HUES64 (cell line): Measurements from ENCODE around the gene ZNF892.
"Not testable (repeated sequence)": the region's sequence is repeated elsewhere in the genome, so short reads cannot be mapped to it uniquely, and the experiment has no call there.

Source experiments
- H3K27ac ChIP-seq: 2 replicates; pipeline ENCODE4 v1.7.0; 2013; ENCODE audit warnings: low read depth, low read length, inconsistent platforms
- H3K27me3 ChIP-seq: 2 replicates; pipeline ENCODE4 v1.6.1; 2013; ENCODE audit warnings: mild to moderate bottlenecking, low read length; ENCODE audit not compliant: insufficient read depth
- H3K36me3 ChIP-seq: 2 replicates; pipeline ENCODE4 v1.6.1; 2013; ENCODE audit warnings: mild to moderate bottlenecking, low read length; ENCODE audit not compliant: insufficient read depth
- H3K4me1 ChIP-seq: 2 replicates; pipeline ENCODE4 v1.6.1; 2013; ENCODE audit warnings: mild to moderate bottlenecking, low read length, moderate library complexity; ENCODE audit not compliant: insufficient read depth
- H3K4me3 ChIP-seq: 2 replicates; pipeline ENCODE4 v1.5.1; 2013; ENCODE audit warnings: mild to moderate bottlenecking, low read length, moderate library complexity
- H3K9ac ChIP-seq: 2 replicates; pipeline ENCODE4 v1.6.1; 2013; ENCODE audit warnings: mild to moderate bottlenecking, low read depth, low read length
- H3K9me3 ChIP-seq: 2 replicates; pipeline ENCODE4 v1.6.1; 2013; ENCODE audit warnings: low read depth, low read length; ENCODE audit not compliant: insufficient read depth
- WGBS: fragments of 150-250, 120-280 bp; methylation state at CpG from one replicate; pipeline ENCODE4 v1.1.7; 2013; ENCODE audit warnings: missing lambda C conversion rate; 5-methylcytosine and 5-hydroxymethylcytosine counted together

ZNF892 gene

DNA sequence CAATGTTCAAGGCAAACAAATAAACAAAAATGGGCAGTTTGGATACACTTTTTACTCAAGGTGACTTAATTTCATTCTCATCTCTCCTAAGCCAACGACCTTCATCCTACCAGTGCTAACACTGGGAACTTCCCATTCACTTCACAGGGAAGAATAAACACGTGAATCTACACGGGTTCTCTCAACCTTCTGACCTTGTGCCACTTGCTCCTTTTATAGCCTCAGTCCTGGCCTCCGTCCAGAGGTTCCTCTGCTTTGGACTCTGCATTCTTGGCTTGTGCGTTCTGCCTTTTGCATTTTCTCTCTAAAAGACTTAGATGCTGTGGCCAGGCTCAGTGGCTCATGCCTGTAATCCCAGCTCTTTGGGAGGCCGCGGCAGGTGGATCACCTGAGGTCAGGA is 27.9 kb upstream of the ZNF892 start:
- no peaks in the 10 kb centered on the region for H3K4me1 ChIP-seq
- no peaks in the 10 kb centered on the region for H3K9me3 ChIP-seq
- WGBS, result 97% methylated on average over 7 of the region's 7 CpGs
- no peak overlapping the region for H3K4me3 ChIP-seq
- no peak overlapping the region for H3K27ac ChIP-seq
- H3K36me3 ChIP-seq, result peaks cover 20% of the 10 kb centered on the region
- no peaks in the 10 kb centered on the region for H3K27me3 ChIP-seq
- H3K9ac ChIP-seq, result no peak overlapping the region

- Histone ChIP-seq H3K9me3 (no peaks in the 10 kb centered on the region), H3K4me1 (no peaks in the 10 kb centered on the region), H3K27me3 (no peaks in the 10 kb centered on the region), H3K9ac (no peak overlapping the region), H3K4me3 (no peak overlapping the region), H3K27ac (no peak overlapping the region), H3K36me3 (peaks cover 20% of the 10 kb centered on the region)
- WGBS, result 97% methylated on average over 18 of the region's 18 CpGs
Observed at GRCh38 chr2:95181774-95182173, 25.5 kb upstream of the ZNF892 start.

DNA sequence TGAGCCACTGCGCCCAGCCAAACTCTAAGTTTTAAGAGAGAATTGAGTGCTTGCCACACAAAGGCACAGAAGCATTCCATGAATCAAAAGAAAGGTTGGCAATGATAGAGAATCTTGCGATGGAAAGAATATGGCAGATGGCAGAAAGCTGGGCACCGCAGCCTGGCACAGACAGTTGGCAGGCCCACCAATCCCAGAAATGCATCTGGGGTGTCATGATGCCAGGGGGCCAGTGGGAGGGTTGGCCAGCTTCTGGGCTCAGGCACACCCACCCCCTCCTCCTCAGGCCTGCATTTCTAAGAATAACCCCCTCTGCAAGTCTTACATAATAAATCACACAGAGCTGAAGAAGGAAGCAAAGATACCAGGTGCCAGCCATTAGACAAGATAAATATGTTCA is 22.1 kb upstream of the ZNF892 start:
- H3K27me3 ChIP-seq, result no peaks in the 10 kb centered on the region
- H3K27ac ChIP-seq, result no peak overlapping the region
- no peaks in the 10 kb centered on the region for H3K4me1 ChIP-seq
- over 99% methylated on average over 3 of the region's 3 CpGs for WGBS
- no peaks in the 10 kb centered on the region for H3K9me3 ChIP-seq
- peaks cover 20% of the 10 kb centered on the region for H3K36me3 ChIP-seq
- no peak overlapping the region for H3K4me3 ChIP-seq
- no peak overlapping the region for H3K9ac ChIP-seq

GRCh38 chr2:95185973-95186372 is 21.3 kb upstream of the ZNF892 start:
- Histone ChIP-seq H3K9me3 (no peaks in the 10 kb centered on the region), H3K9ac (no peak overlapping the region), H3K27me3 (no peaks in the 10 kb centered on the region), H3K36me3 (peaks cover 16% of the 10 kb centered on the region), H3K4me1 (no peaks in the 10 kb centered on the region), H3K4me3 (no peak overlapping the region), H3K27ac (no peak overlapping the region)
- 82% methylated on average over 1 of the region's 2 CpGs for whole genome bisulfite sequencing

- H3K4me3 ChIP-seq, H3K9me3 ChIP-seq, H3K36me3 ChIP-seq, H3K4me1 ChIP-seq, H3K9ac ChIP-seq, H3K27me3 ChIP-seq, H3K27ac ChIP-seq: not testable (repeated sequence)
- WGBS, result 25% methylated on average over 12 of the region's 15 CpGs
Observed at GRCh38 chr2:95192956-95193355, 14.4 kb upstream of the ZNF892 start.

GRCh38 chr2:95203911-95204310 is 3.4 kb upstream of the ZNF892 start:
- no peak overlapping the region for H3K9ac ChIP-seq

GRCh38 chr2:95204396-95204795 is 2.9 kb upstream of the ZNF892 start:
- Histone ChIP-seq H3K9ac (no peak overlapping the region), H3K4me1 (peaks cover 9% of the 10 kb centered on the region), H3K27me3 (peaks cover 14% of the 10 kb centered on the region), H3K27ac (no peak overlapping the region), H3K4me3 (no peak overlapping the region), H3K9me3 (peaks cover 3% of the 10 kb centered on the region; the same call in 1 of the 2 replicates), H3K36me3 (peaks cover 8% of the 10 kb centered on the region)
- 85% methylated on average over 1 of the region's 2 CpGs for WGBS

More at GRCh38 chr2:95203911-95204310, 3.4 kb upstream of the ZNF892 start:
- peaks cover 5% of the 10 kb centered on the region for H3K36me3 ChIP-seq
- H3K27me3 ChIP-seq, result peaks cover 14% of the 10 kb centered on the region
- no peak overlapping the region for H3K27ac ChIP-seq
- H3K4me3 ChIP-seq, result no peak overlapping the region
- WGBS, result 93% methylated on average over 4 of the region's 4 CpGs
- peaks cover 9% of the 10 kb centered on the region for H3K4me1 ChIP-seq
- H3K9me3 ChIP-seq, result no peaks in the 10 kb centered on the region; the same call in 1 of the 2 replicates

DNA sequence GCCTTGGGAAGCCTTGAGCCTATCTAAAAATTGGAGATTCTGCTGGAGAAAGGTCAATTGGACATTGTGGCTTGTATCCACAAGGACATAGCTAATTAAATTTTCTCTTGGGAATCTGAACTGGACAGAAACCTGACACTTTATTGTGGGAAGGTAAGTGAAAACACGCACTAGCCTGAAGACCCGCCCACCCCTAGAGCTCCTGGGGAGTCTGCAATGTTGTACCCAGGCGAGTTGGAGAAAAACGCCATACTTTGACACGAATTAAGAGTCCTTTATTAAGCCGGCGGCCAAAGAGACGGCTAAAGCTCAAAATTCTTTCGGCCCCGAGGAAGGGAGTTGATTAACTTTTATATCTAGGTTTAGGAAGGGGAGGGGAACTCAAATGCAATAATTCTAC is 1.2 kb upstream of the ZNF892 start:
- Histone ChIP-seq H3K9ac (no peak overlapping the region), H3K9me3 (peaks cover 16% of the 10 kb centered on the region; the same call in 1 of the 2 replicates), H3K36me3 (peaks cover 22% of the 10 kb centered on the region), H3K27me3 (peaks cover 14% of the 10 kb centered on the region), H3K4me1 (peaks cover 9% of the 10 kb centered on the region), H3K27ac (no peak overlapping the region), H3K4me3 (peak overlapping the region; percentile 83)
- 6% methylated on average over 10 of the region's 10 CpGs for WGBS

- peak overlapping the region; percentile 83 for H3K4me3 ChIP-seq
- H3K27ac ChIP-seq, result no peak overlapping the region
- H3K36me3 ChIP-seq, result peaks cover 42% of the 10 kb centered on the region
- H3K4me1 ChIP-seq, result peaks cover 9% of the 10 kb centered on the region
- WGBS, result 75% methylated on average over 5 of the region's 6 CpGs
- peaks cover 36% of the 10 kb centered on the region for H3K9me3 ChIP-seq
- H3K27me3 ChIP-seq, result peaks cover 14% of the 10 kb centered on the region
- peak overlapping the region; percentile 86 for H3K9ac ChIP-seq
Observed at GRCh38 chr2:95208106-95208505, 785 bp downstream of the ZNF892 start.

- H3K4me3 ChIP-seq, result 0 out of 2 replicates have a peak overlapping the region, but pooled peaks have one; percentile 7
- 95% methylated on average over 6 of the region's 6 CpGs for WGBS
- H3K9ac ChIP-seq, result no peak overlapping the region
- peaks cover 97% of the 10 kb centered on the region for H3K9me3 ChIP-seq
- H3K27me3 ChIP-seq, result no peaks in the 10 kb centered on the region
- H3K4me1 ChIP-seq, result no peaks in the 10 kb centered on the region
- H3K36me3 ChIP-seq, result peaks cover 90% of the 10 kb centered on the region
- no peak overlapping the region for H3K27ac ChIP-seq
Observed at GRCh38 chr2:95215018-95215612, 7.8 kb downstream of the ZNF892 start.

DNA sequence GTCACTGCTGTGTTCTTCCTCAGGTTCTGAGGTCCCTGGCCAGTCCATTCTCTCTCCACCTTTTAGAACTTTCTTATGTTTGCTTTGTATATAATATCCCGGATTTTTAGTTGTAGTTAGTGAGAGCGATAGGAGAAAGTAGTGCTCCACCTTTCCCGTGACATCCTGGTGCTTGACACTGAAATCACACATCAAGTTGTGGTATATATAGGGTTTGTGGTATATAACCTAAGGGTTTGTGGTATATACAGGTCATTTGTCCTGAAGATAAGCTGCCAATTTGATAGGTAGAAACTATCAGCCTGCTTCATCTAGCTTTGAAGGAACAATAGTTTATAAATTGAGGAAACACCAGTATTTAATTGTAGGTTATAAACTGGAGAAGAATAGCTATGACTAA is 13.1 kb downstream of the ZNF892 start:
- H3K4me3 ChIP-seq, result no peak overlapping the region
- H3K27ac ChIP-seq, result no peak overlapping the region
- H3K36me3 ChIP-seq, result peaks cover 53% of the 10 kb centered on the region
- H3K9ac ChIP-seq, result no peak overlapping the region
- no peaks in the 10 kb centered on the region for H3K4me1 ChIP-seq
- WGBS, result over 99% methylated on average over 3 of the region's 3 CpGs
- peaks cover 86% of the 10 kb centered on the region for H3K9me3 ChIP-seq
- no peaks in the 10 kb centered on the region for H3K27me3 ChIP-seq

DNA sequence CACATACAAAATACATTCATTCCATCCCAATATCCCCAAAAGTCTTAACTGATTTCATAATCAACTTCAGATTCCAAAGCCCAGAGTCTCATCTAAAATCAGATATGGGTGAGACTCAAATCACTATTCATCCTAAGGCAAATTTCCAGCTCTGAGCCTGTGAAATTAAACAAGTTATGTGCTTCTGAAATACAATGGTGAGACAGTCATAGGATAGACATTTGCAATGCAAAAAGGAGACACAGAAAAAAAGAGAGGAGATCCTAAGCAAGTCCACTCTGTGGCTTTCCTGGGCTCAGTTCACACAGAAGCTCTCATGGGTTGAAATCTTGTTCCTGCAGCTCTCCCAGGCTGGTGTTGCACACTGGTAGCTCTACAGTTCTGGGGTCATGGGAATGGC is 18.3 kb downstream of the ZNF892 start:
- Histone ChIP-seq H3K4me3 (no peak overlapping the region), H3K9me3 (peaks cover 36% of the 10 kb centered on the region), H3K4me1 (no peaks in the 10 kb centered on the region), H3K27me3 (no peaks in the 10 kb centered on the region), H3K36me3 (peaks cover 12% of the 10 kb centered on the region; the same call in 1 of the 2 replicates), H3K9ac (no peak overlapping the region), H3K27ac (no peak overlapping the region)
